Psoas muscle (tissue), 8 donors: ENCODE data around the gene REEP1. TPM values are rescaled to one million over a fixed set of nuclear protein-coding genes. Genes with fewer than 3 reads are reported as not detected.
A peak's percentile ranks its signal among the peaks of the same experiment; 100 is the strongest.

Experiments used
- ATAC-seq, 4 donors: fragments of 200-7000 bp; cut with Tn5 transposase; one replicate each; pipeline ENCODE4 v1.9.1; 2020; ENCODE audit warnings: moderate library complexity in 3 of 4, mild to moderate bottlenecking in 2 of 4
- DNase-seq, 2 donors: peaks; one replicate each; pipeline ENCODE4 v3.0.0-alpha.2; 2020
- H3K27ac ChIP-seq: fragments of 200-600 bp; one replicate; pipeline ENCODE4 v1.8.0; 2022
- H3K27me3 ChIP-seq, 3 donors: fragments of 200-600 bp in 1 of 3; one replicate each; pipeline versions ENCODE4 v1.6.1 to v1.8.0; 2013 to 2022; ENCODE audit warnings: low read length in 2 of 3, mild to moderate bottlenecking in 2 of 3, moderate library complexity in 1 of 3; ENCODE audit not compliant: insufficient read depth in 3 of 3
- H3K36me3 ChIP-seq, 2 donors: fragments of 200-600 bp in 1 of 2; one replicate each; pipeline versions ENCODE4 v1.6.1 to v1.8.0; 2013 to 2022; ENCODE audit warnings: low read depth in 1 of 2, mild to moderate bottlenecking in 1 of 2, moderate library complexity in 1 of 2; ENCODE audit not compliant: insufficient read depth in 1 of 2
- H3K4me1 ChIP-seq: fragments of 200-600 bp; one replicate; pipeline ENCODE4 v1.8.0; 2022
- H3K4me3 ChIP-seq: fragments of 200-600 bp; one replicate; pipeline ENCODE4 v1.8.0; 2022; ENCODE audit warnings: mild to moderate bottlenecking
- H3K9me3 ChIP-seq: fragments of 200-600 bp; one replicate; pipeline ENCODE4 v1.8.0; 2022
- WGBS, 3 donors: extraction: QIAGEN DNeasy Blood & Tissue Kit; methylation state at CpG; one replicate each; pipeline versions ENCODE4 v1.1.6 to v1.1.7; 2013; 5-methylcytosine and 5-hydroxymethylcytosine counted together
- intact Hi-C, 2 donors: fragments of 100-400 bp; cut with DNase I; formaldehyde crosslinking; loops; one replicate each; pipeline versions ENCODE4 v1.11.0 to v1.14.2; 2022
- polyA plus RNA-seq, 3 donors: library from polyadenylated mRNA; stranded (reverse); fragments of 200-250 nt; gene quantifications; one replicate each; pipeline ENCODE4 v1.2.3, GENCODE V29; 2013
- total RNA-seq, 4 donors: library from RNA; stranded (reverse); fragmentation: NEBNext Ultra II Directional in 2 of 4; extraction: Animal tissue kit (Norgen Biotek cat#: 25700) in 2 of 4; gene quantifications; one replicate each; pipeline versions ENCODE4 v1.2.1 to v1.2.4, GENCODE V29; 2021 to 2023
- TF ChIP-seq, protein P1 (sequence below): fragments of 200-600 bp; IDR thresholded peaks from one replicate; pipeline ENCODE4 v1.8.0; 2022; ENCODE audit warnings: antibody characterized with exemption
- donor health status: healthy with polysubstance abuse.
- donor health status: DM: no; HTN: no; CAD: no; lungs with moderate emphysema.
- donor health status: Bipolar disorder and iron deficiency.
- donor health status: healthy.
- donor health status: DM: yes; HTN: yes; CAD: no.
- donor health status: DM: no; HTN: no; CAD: no.
- donor health status: DM: no; HTN: no; CAD: no.
- donor health status: DM: yes; HTN: yes; CAD: no.

REEP1 gene
- total and polyA plus RNA-seq, 7 donors: 1.2 to 16.1 (median 7.9) TPM

DNA sequence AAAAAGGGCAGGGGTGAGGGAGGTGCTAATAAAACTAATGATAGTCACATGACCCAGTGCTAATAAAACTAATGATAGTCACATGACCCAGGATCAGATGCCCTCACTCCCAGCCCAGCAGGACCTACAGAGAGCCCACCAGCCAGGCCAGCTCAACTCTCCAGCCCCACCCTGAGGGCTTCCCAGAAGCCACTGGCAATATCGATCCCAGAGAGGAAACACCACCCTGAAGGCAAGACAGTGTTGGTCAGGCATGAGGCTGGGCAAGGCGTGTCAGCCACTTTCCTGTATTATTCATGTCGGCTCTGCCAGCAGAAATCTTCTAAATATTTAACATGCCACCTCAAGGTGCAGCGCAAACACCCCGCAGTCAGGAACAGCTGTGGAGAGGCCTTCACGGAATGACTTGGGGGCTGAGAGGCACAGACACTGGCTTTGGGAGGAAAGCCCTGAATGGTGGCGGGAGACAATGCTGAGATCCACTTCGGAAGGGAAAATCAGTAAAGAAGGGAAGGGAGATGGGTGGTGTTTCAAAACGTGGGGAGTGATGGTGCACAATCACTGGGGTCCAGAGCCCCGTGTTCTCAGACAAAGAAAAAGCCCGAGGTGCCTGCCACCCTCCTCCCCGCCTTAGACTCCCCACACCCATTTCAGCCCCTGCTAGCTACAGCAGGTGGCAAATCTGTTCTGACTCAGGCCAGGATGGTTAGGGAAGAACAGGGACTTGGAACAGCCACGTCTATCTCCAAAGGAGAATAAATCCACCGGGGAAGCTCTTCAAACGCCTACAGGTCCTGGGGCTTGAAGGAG, 1.4 kb downstream of the REEP1 start:
- intact Hi-C loops: loop anchor here in 1 of 2 donors (5.0 kb wide), 1 partner anchor 34 kb away; no protein-coding TSS in a partner anchor
- Histone ChIP-seq H3K36me3 (no peaks in the 10 kb centered on the region), H3K9me3 (no peaks in the 10 kb centered on the region), H3K4me1 (peaks cover 22% of the 10 kb centered on the region), H3K4me3 (peak overlapping the region; percentile 85), H3K27ac (peak overlapping the region; percentile 88), H3K27me3 (no peaks in the 10 kb centered on the region)
- no peak for DNase-seq
- ATAC-seq: peak in 2 of 4 donors; percentile 6 to 12
- WGBS, 3 donors: 35 to 39% (median 37%) methylated on average over 15 of the region's 15 CpGs
- TF ChIP-seq, protein P1, sequence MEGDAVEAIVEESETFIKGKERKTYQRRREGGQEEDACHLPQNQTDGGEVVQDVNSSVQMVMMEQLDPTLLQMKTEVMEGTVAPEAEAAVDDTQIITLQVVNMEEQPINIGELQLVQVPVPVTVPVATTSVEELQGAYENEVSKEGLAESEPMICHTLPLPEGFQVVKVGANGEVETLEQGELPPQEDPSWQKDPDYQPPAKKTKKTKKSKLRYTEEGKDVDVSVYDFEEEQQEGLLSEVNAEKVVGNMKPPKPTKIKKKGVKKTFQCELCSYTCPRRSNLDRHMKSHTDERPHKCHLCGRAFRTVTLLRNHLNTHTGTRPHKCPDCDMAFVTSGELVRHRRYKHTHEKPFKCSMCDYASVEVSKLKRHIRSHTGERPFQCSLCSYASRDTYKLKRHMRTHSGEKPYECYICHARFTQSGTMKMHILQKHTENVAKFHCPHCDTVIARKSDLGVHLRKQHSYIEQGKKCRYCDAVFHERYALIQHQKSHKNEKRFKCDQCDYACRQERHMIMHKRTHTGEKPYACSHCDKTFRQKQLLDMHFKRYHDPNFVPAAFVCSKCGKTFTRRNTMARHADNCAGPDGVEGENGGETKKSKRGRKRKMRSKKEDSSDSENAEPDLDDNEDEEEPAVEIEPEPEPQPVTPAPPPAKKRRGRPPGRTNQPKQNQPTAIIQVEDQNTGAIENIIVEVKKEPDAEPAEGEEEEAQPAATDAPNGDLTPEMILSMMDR: no peak

DNA sequence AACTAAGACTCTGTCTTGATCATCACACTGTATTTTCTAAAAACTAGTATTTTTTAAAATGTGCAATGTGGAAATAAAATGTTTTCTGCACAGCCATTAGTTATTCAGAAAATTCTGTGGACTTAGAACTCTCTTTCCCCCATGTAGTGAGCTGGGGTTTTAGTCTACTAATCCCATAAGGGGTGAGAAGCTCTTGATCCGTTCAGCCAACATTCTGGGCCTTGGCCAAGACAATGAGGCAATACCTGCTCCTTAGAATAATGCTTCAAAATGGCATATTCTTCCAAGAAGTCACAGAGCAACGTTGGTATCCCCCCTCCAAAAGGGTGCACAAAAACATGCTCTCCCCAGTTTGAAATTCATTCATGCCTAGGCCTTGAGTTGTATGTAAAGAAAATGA, 4.0 kb downstream of the REEP1 start:
- DNase-seq: no peak
- TF ChIP-seq, protein P1: no peak
- Histone ChIP-seq H3K4me3 (no peak overlapping the region), H3K27me3 (no peaks in the 10 kb centered on the region), H3K36me3 (no peaks in the 10 kb centered on the region), H3K4me1 (peaks cover 22% of the 10 kb centered on the region), H3K27ac (no peak overlapping the region), H3K9me3 (no peaks in the 10 kb centered on the region)
- no peak for ATAC-seq
- intact Hi-C loops: loop anchor here in 1 of 2 donors (5.0 kb wide), 1 partner anchor 34 kb away; no protein-coding TSS in a partner anchor
- 8 to 31% (median 22%) methylated on average over 2 of the region's 2 CpGs for WGBS, 3 donors

DNA sequence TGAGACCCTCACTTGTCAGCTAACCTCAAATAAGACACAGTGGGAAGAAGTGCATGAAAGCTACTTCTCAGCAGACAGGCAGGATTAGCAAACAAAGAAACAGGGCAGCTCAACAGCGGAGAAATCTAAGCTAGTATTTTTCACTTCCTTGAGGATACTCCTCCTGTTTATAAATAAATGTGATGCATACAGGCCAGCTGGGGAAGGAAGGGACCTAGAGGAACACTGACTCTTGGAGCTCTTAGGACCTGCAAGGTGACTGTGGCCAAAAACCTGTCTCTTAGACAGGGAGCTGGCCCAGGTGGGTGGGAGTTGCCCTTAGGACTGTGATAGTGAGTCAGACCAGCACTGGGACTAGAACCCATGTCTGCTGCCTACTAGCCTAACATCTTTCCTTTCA, 4.8 kb downstream of the REEP1 start:
- Histone ChIP-seq H3K4me1 (peaks cover 22% of the 10 kb centered on the region), H3K9me3 (no peaks in the 10 kb centered on the region), H3K4me3 (no peak overlapping the region), H3K27ac (no peak overlapping the region), H3K36me3 (no peaks in the 10 kb centered on the region), H3K27me3 (no peaks in the 10 kb centered on the region)
- 58 to 100% (median 88%) methylated on average over 1 of the region's 1 CpG for WGBS, 3 donors
- peak in 3 of 4 donors; percentile 12 to 52 (median 52) for ATAC-seq
- TF ChIP-seq, protein P1: no peak
- no peak for DNase-seq
- intact Hi-C loops: loop anchor here in 1 of 2 donors (5.0 kb wide), 1 partner anchor 35 kb away; no protein-coding TSS in a partner anchor

GRCh38 chr2:86331384-86331783, 6.0 kb downstream of the REEP1 start:
- H3K27ac ChIP-seq: no peak overlapping the region
- H3K9me3 ChIP-seq: no peaks in the 10 kb centered on the region
- no peaks in the 10 kb centered on the region for H3K27me3 ChIP-seq
- intact Hi-C loops: loop anchor here in 1 of 2 donors (5.0 kb wide), 1 partner anchor 36 kb away; no protein-coding TSS in a partner anchor
- DNase-seq: no peak
- WGBS, 3 donors: 73 to 83% (median 75%) methylated on average over 3 of the region's 3 CpGs
- H3K4me1 ChIP-seq: peaks cover 19% of the 10 kb centered on the region
- TF ChIP-seq, protein P1: no peak
- ATAC-seq: no peak
- H3K36me3 ChIP-seq: no peaks in the 10 kb centered on the region
- H3K4me3 ChIP-seq: no peak overlapping the region
